GM18502 (cell line): Measurements from ENCODE around the gene LRRC74B.

Experiments used
- ATAC-seq: cut with Tn5 transposase; IDR thresholded peaks from one replicate; pipeline ENCODE4 v1.9.1; 2021; ENCODE audit warnings: mild to moderate bottlenecking; ENCODE audit not compliant: unreplicated experiment, poor library complexity

LRRC74B gene

DNA sequence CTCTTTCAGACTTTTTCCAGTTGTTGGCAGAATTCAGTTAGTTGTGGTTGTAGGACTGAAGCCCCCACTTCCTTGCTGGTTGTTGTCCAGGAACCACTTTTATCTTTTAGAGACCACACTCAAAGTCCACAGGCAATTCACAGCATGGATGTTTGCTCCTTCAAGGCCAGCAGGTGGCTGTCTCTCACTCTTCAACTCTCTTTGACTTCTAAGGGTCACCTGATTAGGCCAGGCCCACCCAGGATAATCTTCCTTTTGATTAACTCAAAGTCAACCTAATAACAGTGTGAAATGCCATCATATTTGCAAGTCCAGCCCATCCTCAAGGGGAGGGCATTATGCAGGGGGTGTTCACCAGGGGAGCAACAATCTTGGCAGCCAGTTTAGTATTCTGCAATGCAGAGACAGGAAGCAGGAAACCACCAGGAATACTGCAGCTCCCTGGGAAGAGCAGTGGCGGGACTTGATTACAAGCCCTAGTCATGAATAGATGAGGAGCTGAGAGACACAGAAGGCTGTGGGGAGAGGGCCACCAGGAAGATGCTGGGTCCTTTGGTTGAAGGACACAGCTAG, 52.4 kb downstream of the LRRC74B start:
- no peak for ATAC-seq

DNA sequence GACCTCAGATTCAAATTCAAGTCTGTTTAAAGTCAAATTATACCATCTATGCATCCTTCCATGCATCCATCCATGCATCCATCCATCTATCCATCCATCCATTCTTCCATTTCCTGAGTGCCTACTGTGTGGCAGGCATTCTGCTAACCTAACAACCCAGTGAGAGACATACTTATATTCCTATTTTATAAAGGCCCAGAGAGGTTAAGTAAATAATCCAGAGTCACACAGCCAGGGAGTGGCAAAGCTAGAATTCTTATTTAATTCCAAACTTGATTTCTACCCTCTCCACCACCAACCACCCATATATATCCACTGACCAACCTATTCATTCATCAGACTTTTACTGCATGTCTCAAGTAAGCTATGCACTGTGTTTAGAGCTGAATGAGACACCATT, 53.8 kb downstream of the LRRC74B start:
- no peak for ATAC-seq

DNA sequence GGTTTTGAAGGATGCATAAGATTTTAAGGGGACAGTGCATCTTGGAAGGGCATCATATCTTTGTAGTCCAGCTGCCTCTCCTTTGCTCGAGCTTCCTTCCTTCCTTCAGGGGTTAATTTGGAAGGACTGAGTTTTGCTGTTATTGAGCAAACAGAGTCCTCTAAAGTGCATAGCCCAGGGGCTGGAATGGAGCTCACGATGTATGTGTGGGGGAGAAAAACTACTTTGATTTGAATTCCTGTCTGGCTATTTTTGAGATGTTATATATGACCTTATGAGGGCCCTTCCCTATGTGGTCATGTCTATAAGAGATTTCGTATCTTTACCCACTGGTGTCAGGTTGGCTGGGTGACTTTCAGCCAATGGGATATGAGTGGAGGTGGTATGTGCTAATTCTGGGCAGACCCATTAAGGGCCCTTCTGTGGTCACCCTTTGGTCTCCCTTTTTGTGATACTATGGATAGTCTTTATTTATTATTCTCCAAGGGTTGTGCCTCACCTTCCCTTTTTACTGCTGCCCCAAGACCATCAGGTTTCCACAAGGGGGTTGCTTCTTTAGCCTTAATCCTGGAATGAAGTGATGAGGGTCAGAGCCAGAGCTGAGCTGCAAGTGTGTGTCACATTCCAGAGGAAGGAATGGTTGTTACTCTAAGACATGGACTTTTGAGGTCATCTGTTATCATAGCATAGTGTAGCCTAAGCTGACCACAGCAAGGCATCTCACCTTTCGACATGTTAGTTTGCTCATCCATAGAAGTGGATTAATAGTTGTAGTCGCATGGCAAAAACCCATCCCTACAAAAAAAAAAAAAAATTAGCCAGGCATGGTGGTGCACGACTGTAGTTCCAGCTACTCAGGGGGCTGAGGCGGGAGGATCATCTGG, 54.6 kb downstream of the LRRC74B start:
- no peak for ATAC-seq

DNA sequence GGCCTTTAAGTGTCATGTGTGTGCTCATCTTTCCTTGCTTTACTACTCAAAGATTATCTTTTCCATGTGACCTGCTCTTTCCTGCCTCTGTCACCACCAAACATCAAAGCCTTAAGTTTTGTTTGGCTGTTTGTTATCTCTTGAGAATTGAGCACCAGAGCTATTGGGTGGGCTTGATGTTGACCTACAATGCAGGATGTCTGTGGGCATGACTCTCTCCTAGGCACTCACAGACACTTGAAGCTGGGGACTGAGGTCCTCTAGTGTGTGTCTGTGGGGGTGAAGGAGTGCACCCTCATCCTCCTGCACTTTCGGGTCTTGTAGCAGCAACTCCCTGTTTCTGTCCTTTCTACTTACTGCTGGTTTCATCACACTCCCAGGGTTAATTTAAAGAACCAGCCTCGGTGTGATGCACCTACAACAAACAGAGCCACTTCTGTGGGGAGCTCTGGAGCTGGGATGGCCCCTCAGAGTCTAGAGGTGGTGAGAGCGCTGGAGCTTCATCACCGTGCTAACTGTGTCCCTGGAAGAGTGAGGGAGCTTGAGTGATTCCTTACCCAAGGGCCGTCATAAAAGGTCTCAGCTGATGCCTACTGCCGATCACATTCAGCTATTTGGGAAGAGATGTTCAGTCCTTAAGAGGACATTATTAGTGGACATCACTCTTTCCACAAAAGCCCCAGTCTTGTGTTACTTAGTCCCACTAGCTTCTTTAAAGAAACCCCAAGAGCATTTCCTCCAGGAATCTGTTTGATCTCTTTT, 56.3 kb downstream of the LRRC74B start:
- ATAC-seq = no peak

DNA sequence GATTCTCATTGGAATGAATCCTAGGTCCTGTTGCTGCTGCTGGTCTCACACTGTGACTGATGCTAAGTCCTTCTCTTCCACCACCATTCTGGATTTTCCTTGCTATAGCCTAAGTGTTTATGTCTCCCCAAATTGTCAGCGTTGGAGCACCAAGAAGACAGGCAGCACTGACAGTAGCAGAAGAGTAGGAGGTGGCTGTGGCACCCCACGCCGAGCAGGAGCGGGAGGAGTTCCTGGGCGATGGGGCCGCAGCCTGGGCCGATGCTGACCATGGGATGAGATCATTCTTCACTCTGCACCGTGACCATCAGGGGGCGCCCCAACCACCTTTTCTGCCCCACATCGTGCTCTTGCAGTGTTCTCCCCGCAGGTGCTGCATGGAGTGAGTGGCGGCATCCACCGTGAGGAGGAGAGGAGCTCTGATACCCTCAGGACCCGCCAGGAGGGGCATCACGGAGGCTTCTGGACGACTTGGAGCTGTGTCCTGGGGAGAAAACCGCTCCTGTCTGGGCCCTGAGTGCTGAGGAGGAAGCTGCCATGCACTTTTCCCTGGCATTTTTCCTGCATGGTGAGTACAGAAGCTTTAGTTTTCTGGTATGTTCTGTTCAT, 57.0 kb downstream of the LRRC74B start:
- ATAC-seq = no peak

DNA sequence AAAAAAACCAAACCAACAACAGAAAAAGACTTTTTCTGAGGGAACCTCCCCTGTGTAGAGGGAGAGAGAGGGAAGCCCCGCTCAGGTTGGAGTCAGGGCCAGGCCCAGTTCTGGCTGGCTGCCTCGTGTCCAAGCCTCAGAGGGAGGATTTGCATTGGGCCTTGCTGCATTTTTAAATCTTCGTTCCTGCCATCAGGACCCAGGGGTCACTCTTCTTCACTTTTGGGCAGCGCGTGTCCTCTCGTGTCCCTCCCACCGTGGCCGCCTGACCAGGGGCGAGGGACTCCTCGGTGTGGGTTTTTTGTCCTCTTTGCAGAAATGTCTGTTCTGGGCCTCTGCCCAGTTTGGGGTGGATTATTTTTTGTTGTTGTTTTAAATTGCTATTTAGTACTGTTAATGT, 57.9 kb downstream of the LRRC74B start:
- no peak for ATAC-seq

DNA sequence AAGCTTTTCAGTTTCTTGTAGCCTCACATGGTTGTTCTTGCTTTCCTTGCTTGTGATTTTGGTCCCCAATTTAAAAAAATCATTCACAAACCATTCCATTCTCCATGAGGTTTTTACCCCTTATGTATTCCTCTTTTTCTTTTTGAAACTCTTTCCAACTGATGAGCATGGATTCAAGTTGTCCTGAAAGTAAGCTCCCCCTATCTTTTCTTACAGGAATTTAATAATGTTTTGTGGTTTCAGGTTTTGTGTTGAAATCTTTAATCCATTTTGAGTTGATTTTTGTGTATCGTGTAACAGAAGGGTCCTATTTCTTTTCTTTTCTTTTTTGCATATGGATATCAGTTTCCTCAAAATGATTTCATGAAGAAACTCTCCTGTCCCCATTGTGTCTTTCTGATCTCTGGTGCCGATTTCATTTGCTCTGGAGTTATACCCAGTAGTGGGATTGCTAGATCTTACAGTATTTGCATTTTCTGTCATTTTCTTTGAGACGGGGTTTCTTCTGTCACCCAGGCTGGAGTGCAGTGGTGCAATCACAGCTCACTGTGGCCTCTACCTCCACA, 58.5 kb downstream of the LRRC74B start:
- no peak for ATAC-seq

DNA sequence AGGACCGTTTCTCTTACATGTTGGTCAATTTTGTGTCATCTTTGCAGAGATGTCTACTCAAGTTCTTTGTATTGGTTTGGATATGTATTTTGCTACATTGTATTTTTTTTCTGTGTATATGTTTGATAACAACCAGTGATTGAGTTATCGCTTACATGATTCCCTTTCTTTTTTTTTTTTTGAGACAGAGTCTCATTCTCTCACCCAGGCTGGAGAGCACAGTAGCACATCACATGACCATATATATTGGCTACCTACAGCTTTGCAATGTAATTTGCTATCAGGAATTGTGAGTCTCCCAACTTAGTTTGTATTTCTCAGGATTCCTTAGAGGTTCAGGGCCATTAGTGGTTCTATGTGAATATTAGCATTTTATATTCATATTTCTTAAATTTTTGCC, 59.5 kb downstream of the LRRC74B start:
- ATAC-seq = no peak

DNA sequence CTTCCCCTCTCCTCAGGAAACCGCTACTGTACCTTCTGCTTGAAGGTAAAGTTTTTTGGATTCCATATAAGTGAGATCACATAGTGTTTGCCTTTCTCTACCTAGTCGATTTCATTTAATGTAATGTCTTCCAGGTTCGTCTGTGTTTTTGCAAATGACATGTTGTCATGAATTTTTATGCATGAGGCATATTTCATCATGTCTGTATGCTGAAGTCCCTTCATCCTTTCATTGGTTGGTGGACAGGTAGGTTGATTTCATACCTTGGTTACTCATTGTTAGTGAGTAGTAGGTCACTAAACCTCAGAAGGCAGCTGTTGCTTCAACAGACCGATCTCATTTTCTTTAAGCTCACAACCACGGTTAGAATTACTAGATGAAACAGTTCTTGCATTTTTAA, 60.3 kb downstream of the LRRC74B start:
- ATAC-seq = no peak

DNA sequence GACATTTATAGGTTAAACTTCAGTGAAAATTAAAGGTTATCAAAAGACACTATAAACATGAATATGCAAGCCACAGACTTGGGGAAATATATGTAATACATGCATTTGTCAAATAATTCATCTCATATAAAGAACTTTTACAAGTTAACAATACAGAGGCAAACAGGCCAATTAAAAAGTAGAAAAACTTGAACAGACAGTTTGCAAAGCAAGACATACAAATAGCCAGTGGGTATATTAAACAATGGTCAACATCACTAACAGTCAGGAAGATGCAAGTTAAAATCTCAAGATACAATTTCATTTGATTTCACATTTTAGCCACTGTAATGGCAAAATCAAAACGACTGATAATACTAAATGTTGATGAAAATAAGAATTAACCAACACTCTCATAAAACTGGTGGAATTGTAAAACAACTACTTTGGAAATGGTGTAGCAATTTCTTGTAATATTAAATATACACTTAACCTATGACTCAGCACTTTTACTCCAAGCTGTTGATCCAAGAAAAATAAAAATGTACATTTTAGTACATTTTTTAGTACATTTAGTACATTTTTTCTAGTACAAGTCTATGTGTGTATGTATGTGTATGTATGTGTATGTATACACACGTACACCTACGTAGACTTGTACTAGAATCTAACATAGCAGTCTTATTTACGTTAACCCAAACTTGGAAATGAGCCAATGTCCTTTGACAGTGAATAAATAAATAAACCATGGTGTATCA, 62.8 kb downstream of the LRRC74B start:
- no peak for ATAC-seq
